Upper lobe of right lung (tissue), 1 donor: ENCODE results near the gene MFN2. TPM values are rescaled to one million over a fixed set of nuclear protein-coding genes. Genes with fewer than 3 reads are reported as not detected.

Experiments used
- ATAC-seq: fragments of 200-7000 bp; cut with Tn5 transposase; one replicate; pipeline ENCODE4 v1.9.1; 2020; ENCODE audit warnings: mild to moderate bottlenecking, moderate library complexity
- DNase-seq: peaks from one replicate; pipeline ENCODE4 v3.0.0-alpha.2; 2020
- H3K27ac ChIP-seq: fragments of 200-600 bp; one replicate; pipeline ENCODE4 v1.8.0; 2022
- H3K27me3 ChIP-seq: fragments of 200-600 bp; one replicate; pipeline ENCODE4 v1.8.0; 2022; ENCODE audit warnings: mild to moderate bottlenecking
- H3K36me3 ChIP-seq: fragments of 200-600 bp; one replicate; pipeline ENCODE4 v1.8.0; 2022
- H3K4me1 ChIP-seq: fragments of 200-600 bp; one replicate; pipeline ENCODE4 v1.8.0; 2022
- H3K4me3 ChIP-seq: fragments of 200-600 bp; one replicate; pipeline ENCODE4 v1.8.0; 2022; ENCODE audit warnings: mild to moderate bottlenecking
- H3K9me3 ChIP-seq: fragments of 200-600 bp; one replicate; pipeline ENCODE4 v1.8.0; 2022
- intact Hi-C: fragments of 100-400 bp; cut with DNase I; formaldehyde crosslinking; loops from one replicate; pipeline ENCODE4 v1.11.0; 2022
- total RNA-seq: library from RNA; stranded (reverse); fragmentation: NEBNext Ultra II Directional; extraction: Animal tissue kit (Norgen Biotek cat#: 25700); gene quantifications from one replicate; pipeline ENCODE4 v1.2.1, GENCODE V29; 2021
- TF ChIP-seq, protein P1 (sequence below): fragments of 200-600 bp; IDR thresholded peaks from one replicate; pipeline ENCODE4 v1.8.0; 2022; ENCODE audit warnings: antibody characterized with exemption
- donor health status: DM: no; HTN: yes; CAD: no; lungs with severe emphysema.

MFN2 gene
- total RNA-seq, 1 donor from 2014 or later: 89.9 TPM

DNA sequence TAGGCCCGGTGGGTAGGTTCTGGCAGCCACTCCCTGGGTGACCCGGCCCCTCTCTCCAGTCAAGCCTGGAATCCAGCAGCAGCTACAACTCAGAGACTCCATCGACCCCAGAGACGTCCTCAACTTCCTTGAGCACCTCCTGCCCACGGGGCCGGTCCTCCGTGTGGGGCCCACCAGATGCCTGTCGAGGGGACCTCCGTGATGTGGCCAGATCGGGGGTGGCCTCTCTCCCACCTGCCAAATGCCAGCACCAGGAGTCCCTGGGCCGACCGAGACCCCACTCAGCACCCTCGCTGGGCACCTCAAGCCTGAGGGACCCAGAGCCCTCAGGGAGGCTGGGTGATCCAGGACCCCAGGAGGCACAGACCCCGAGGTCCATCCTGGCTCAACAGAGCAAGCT, 41.8 kb downstream of the MFN2 start:
- TF ChIP-seq, protein P1, sequence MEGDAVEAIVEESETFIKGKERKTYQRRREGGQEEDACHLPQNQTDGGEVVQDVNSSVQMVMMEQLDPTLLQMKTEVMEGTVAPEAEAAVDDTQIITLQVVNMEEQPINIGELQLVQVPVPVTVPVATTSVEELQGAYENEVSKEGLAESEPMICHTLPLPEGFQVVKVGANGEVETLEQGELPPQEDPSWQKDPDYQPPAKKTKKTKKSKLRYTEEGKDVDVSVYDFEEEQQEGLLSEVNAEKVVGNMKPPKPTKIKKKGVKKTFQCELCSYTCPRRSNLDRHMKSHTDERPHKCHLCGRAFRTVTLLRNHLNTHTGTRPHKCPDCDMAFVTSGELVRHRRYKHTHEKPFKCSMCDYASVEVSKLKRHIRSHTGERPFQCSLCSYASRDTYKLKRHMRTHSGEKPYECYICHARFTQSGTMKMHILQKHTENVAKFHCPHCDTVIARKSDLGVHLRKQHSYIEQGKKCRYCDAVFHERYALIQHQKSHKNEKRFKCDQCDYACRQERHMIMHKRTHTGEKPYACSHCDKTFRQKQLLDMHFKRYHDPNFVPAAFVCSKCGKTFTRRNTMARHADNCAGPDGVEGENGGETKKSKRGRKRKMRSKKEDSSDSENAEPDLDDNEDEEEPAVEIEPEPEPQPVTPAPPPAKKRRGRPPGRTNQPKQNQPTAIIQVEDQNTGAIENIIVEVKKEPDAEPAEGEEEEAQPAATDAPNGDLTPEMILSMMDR: no peak
- Histone ChIP-seq H3K27me3 (no peaks in the 10 kb centered on the region), H3K4me3 (no peak overlapping the region), H3K9me3 (no peaks in the 10 kb centered on the region), H3K4me1 (no peaks in the 10 kb centered on the region), H3K36me3 (peaks cover 39% of the 10 kb centered on the region), H3K27ac (no peak overlapping the region)
- intact Hi-C loops: no loop called here
- no peak for ATAC-seq
- DNase-seq: no peak

DNA sequence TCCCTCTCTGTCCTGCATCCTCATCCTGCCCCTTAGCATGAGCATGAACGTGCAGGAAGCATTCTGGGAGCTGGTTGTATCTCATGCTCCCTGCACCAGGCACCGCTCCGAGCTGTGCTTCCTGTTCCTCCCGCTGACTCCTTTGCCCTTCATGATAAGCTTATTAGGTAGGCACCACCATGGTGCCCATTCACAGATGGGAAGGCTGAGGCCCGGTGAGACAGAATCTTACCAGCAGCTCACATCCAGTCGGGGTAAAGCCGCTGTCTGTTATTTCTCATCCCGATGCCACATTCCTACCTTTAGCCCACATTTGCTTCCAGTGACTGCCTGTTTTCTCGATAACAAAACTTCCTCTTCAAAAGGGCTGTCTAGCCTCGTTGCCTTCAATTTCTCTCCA, 46.3 kb downstream of the MFN2 start:
- no peaks in the 10 kb centered on the region for H3K9me3 ChIP-seq
- H3K27ac ChIP-seq: no peak overlapping the region
- TF ChIP-seq, protein P1: no peak
- H3K36me3 ChIP-seq: peaks cover 69% of the 10 kb centered on the region
- no peak overlapping the region for H3K4me3 ChIP-seq
- DNase-seq: no peak
- peaks cover 2% of the 10 kb centered on the region for H3K4me1 ChIP-seq
- H3K27me3 ChIP-seq: no peaks in the 10 kb centered on the region
- ATAC-seq: no peak
- intact Hi-C loops: no loop called here

DNA sequence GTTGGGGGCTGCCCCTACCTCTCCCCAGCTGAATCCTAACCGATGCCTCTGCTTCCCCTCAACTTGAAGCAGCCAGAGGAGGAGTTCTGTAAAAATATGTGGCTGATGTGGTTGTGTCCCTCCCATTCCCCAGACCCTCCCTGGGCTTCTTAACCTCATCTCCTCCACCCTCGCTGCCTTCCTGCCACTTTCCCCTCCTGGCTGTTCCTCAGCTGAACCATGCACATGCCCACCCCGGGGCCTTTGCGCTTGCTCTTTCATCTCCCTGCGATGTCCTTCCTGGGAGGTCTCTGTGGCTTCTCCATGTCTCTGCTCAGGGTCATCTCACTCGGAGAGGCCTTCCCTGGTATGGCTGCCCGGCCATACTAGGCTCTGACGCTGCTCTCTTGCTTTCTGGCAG, 48.0 kb downstream of the MFN2 start:
- no peak overlapping the region for H3K27ac ChIP-seq
- TF ChIP-seq, protein P1: no peak
- peaks cover 10% of the 10 kb centered on the region for H3K4me1 ChIP-seq
- DNase-seq (no peak), ATAC-seq (no peak)
- H3K36me3 ChIP-seq: peaks cover 57% of the 10 kb centered on the region
- H3K9me3 ChIP-seq: no peaks in the 10 kb centered on the region
- intact Hi-C loops: no loop called here
- no peak overlapping the region for H3K4me3 ChIP-seq
- H3K27me3 ChIP-seq: no peaks in the 10 kb centered on the region

DNA sequence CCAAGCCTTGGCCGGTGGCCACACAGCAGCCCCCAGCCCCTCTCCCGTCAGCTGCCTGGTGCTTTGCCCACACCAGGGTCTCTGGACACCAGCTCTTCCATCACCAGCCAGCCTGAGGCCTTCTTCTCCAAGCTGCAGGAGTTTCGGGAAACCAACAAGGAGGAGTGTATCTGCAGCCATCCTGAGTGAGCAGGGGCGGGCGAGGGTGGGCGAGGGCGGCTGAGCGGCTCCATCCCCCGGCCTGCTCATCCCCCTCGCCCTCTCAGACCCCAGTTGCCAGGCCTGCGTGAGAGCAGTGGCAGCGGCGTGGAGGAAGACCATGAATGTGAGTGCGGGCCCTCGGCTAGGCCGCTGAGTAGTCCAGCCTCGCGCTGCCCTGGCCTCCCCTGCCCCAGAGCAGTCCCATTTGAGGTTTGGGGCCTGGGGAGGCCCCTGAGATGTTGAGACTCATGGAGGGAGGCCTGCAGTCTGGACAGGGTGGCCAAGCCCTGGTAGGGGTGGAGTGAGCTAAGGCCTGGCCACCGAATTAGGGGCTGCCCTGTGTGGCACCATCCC, 48.8 kb downstream of the MFN2 start:
- DNase-seq: no peak
- Histone ChIP-seq H3K27me3 (no peaks in the 10 kb centered on the region), H3K9me3 (no peaks in the 10 kb centered on the region), H3K27ac (no peak overlapping the region), H3K4me3 (no peak overlapping the region), H3K36me3 (peaks cover 51% of the 10 kb centered on the region), H3K4me1 (peaks cover 10% of the 10 kb centered on the region)
- TF ChIP-seq, protein P1: no peak
- no peak for ATAC-seq
- intact Hi-C loops: no loop called here

DNA sequence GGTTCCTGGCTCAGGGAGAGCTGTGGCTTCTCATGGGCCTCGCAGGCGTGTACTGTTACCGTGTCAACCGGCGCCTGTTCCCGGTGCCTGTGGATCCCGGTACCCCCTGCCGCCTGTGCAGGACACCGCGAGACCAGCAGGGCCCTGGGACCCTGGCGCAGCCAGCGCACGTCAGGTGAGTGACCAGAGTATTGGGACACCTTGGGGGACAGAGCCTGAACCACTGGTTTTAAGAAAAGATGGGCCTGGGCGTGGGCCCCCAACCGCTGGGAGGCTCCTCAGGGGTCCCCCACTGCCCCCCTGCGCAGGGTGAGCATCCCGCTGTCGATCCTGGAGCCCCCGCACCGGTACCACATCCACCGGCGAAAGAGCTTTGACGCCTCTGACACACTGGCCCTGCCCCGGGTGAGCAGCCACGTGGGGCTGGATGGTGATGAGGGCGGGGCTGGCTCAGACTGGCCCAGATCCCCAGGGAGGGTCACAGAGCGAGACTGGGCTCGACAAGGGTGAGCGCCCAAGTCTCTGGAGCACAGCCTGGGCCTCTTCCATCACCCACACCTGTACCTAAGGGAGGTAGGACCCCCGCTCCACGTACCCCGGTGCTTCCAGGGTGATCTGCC, 49.6 kb downstream of the MFN2 start:
- Histone ChIP-seq H3K27ac (no peak overlapping the region), H3K9me3 (no peaks in the 10 kb centered on the region), H3K27me3 (no peaks in the 10 kb centered on the region), H3K4me3 (no peak overlapping the region), H3K36me3 (peaks cover 45% of the 10 kb centered on the region), H3K4me1 (peaks cover 10% of the 10 kb centered on the region)
- TF ChIP-seq, protein P1: no peak
- intact Hi-C loops: no loop called here
- DNase-seq: no peak
- ATAC-seq: no peak
